IPS-NIHi11 (cell line): Measurements from ENCODE around the gene FAM163B.
A peak's percentile ranks its signal among the peaks of the same experiment; 100 is the strongest.

Experiments
- DNase-seq: peaks from one replicate; pipeline ENCODE4 v3.0.0; 2012; ENCODE audit warnings: mixed read lengths, low spot score

FAM163B gene

DNA sequence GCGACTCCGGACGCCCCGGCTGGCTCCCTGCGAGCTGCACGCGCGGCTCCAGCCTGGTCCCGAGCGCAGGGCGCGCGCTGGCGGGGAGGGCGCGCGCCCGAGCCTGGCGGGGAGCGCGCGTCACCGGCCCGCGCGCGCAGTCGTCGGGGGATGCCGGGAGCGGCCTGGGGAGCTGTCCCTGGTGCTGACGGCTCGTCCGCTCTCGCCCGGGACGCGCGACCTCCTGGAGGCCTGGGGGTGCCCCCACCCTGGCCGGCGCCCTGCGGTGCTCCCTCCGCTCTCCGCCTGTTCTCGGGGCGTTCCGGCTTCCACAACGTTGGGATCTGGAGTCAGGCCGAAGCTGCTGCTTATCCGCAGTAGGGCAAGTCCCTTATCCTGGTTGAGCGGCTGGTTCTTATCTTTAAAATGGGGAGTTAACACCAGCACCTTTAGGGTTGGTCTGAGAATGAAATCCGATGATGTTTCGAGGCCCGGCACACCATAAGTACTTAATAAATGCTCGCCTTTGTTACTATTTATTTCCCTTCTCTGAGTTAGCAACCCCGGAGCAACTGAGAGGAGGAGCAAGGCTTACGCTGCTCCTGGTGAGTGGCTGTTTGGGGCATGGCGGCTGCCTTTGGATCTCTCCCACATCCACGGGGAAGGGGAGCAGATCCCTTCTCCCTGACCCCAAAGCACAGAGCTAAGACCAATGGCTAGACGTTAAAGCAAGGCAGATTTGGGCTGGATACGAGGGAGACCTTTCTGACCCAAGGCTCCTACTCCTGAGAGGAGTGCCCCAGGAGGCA lies at the start of gene FAM163B:
Gene FAM163B (minus strand): TSS at position 79 of the 788 bp plus-strand sequence. CDS start 29,166 bp downstream, outside the sequence.
- peak; percentile 98 for DNase-seq

DNA sequence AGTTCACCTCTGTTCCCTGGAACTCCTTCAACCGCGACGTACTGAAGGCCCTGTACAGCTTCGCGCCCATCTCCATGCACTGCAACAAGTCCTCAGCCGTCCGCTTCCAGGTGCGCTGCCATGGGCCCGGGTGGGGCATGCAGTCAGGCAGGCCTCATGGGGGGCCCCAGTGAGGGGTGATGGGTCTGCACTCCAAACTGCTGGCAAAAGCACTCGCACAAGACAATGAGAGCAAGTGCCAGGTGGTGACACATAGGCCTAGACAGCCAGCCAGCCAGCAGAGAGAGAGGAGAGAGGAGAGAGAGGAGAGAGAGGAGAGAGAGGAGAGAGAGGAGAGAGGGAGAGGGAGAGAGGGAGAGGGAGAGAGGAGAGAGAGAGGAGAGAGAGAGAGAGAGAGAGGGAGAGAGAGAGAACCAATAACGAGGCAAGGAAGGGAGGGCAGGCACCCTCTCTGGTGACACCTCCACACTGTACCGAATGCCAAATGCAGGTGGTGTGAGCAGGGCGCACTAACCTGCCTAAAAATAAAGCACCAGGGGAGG lies 48.0 kb upstream of the FAM163B start:
- no peak for DNase-seq

DNA sequence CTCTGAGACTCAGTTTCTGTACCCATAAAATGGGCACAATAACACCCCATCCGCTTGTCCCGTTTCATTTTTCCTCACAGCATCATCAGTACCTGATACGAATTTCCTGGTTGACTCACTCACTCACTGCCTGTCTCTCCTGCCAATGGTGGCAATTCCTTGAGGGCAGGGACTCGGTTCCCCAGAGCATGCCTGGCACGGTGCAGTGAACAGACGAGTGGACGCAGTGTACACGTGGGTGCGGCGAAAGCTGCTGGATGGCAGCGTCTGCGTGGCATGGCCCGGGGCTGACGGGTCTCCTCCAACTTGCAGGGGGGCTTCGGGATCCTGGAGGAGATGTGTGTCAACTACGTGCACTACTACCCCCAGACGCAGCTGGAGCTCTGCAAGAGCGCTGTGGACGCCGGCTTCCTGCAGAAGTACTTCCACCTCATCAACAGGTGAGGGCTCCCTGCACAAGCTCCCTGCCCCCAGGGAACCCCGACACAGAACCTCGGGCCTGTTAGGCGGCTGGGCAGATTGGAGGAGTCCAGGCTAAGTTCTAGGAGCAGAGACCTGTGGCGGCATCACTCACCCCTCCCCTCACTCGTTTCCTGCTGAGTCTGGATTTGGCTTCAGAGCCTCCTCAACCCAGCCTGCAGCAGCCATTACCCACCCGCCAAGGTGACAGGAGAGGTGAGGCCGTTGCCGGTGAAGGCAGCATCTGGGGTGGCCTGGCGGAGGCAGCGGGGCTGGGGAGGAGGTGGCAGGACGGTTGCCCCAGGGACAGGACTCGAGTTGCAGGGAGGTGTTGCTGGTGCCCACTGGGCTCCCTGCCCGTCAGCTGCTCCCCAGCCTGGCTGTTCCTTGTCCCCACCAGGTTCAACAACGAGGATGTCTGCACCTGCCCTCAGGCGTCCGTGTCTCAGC lies 47.3 kb upstream of the FAM163B start:
- no peak for DNase-seq

DNA sequence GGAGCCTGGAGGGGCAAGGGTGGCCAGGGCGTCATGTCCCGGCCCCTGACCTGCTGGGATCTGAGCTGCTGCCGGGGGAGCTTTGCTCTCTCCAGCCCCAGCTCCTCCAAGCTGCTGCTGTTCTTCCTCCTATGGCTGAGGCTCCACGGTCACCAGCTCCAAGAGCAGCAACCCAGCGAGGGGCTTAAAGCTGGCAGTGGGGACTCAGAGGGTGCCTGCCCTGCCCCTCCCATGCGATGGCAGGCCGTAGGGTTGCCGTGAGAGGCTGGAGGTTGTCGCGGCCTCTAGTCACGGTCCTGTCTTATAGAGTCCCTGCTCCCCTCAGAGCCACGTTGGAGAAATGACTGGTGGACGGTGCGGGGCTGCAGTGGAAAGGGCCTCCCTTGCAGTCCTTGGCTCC lies 46.5 kb upstream of the FAM163B start:
- DNase-seq: no peak

DNA sequence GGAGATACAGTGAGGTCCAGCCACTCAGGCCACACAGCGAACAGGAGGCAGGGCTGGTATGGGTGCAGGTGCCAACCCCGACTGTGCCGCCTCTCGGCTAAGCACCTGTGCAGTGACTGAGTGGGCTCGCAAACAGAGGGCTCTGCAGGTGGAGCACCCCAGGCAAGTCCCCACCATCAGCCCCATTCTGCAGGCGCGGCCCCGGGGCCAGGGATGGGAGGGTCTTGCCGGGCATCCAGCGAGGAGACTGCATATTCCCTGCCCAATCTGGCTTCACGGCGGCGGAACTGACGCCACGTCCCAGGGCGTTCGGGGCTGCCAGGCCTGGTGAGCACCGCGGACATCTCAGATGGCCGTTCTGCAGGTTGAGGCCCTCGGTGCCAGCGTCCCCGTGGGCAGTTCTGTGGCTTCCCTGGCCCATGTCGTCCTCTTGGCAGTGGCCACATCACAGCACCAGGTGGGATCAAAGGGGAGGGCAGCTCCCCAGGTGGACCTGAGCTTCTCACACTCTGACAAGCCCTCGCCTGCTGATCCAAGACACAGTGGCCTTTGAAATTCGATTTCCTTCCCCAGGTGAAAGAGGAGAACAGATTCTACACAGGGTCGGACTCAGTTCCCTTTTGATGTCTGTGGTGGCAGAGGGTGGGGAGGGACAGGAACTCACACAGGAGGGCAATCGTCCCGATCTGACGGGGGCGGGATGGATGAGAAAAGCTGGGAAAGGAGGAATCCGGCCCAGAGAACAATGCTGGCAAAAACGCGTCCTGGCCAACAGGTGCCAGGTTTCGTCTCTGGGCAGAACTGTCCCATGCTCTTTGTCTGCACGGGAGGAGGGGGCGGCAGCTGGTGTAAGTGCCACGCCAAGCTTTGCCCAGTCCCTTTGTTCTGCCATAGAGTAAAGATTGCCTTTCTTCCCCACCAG lies 45.8 kb upstream of the FAM163B start:
- no peak for DNase-seq

DNA sequence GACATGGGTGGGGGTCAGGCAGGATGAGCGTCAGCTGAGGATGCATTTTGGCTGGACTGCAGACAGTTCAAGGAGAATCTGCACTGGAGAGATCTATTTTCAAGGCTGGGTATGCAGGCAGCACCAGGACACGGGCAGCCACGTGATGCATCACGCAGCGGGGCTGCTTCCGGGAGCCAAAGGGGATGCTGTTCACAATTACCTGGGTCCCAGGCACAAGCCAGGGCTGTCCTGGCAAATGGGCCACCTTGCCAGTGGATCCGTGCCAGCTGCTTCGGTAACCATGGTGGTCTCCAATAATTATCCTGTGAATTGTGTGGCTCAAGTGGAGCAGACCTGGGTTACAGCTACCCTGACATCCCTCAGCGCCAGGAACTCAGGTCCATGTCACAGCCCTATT lies 44.4 kb upstream of the FAM163B start:
- DNase-seq: no peak

DNA sequence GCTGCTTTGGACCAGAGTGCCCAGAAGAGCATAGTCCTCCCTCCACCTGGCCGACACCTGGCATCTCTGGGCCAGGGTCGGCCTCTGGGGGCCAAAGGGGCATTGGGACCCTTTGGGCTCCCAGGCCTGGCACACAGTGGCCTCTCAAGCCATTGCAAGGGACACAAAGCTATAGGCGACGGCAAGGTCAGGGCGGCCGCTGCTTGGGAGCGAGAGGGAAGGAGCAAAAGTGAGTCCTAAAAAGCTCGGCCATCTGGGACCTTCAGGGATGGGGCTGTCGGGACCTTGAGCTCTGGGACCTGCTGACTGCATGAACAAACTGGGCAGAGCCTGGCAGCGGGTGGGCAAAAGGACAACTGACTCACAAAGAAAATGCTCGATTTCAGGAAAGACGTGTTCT lies 40.8 kb upstream of the FAM163B start:
- DNase-seq: no peak

DNA sequence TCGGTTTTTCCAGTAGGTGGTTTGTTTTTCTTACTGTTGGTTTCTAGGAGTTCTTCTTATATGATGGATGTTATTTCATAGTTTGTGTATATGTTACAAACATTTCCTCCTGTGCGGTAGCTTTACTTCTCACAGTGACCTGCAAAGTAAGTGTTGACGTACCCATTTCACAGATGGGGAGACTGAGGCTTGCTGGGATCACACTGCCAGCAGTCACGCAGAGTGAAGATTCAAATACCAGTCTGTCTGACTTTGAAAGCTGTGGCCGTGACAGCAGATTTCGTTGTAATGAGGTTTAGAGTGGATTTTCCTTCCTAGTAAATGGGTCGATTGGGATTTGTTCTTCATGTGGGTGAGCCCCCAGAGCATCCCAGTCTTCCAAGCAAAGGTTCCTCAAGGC lies 40.0 kb upstream of the FAM163B start:
- no peak for DNase-seq

DNA sequence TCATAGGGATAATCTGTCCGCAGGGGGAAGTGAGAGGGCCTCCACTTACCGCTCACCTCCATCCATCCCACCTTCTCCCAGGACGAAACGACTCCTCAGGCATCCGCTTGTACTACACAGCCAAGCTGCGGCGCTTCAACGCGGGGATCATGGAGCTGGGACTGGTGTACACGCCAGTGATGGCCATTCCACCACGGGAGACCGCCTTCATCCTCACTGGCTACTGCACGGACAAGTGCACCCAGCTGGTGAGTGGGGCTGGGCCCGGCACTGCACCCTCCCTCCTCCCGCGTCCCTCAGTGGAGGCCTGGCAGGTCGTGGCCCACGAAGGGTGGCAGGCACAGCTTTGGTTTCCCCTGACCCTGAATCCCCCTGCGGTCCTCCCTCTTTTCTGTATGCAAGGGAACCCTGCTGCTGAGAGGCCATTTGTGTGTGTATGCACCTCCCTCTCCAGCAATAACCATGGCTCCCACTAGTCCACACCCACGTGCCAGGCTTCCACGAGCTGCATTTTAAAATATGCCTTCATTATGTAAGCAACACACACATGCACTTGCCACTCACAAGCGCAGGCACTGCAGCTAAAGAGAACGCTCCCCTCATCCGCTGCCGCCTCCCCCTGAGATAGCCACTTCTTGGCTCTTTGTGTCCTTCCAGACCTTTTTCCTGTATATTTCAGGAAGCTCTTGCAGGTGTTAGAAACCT lies 38.7 kb upstream of the FAM163B start:
- DNase-seq: no peak

DNA sequence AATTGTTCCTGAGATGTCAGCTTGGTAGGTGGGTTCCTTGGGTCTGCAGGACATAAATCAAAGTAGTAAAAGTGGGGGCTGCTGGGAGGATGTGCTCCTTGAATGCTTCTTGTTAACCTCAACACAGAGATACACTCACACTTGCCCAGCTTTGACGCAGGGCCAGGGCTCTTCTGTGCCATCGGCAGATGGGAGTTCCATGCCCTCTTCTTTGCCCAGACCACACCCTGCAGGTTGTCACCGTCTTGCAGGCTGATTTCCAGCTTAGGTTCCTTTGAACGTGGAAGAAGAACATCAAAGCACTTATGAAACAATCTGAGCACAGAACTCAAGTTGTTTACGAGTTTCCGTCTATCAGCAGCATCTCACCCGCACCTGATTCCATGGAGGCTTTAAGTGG lies 38.0 kb upstream of the FAM163B start:
- no peak for DNase-seq

DNA sequence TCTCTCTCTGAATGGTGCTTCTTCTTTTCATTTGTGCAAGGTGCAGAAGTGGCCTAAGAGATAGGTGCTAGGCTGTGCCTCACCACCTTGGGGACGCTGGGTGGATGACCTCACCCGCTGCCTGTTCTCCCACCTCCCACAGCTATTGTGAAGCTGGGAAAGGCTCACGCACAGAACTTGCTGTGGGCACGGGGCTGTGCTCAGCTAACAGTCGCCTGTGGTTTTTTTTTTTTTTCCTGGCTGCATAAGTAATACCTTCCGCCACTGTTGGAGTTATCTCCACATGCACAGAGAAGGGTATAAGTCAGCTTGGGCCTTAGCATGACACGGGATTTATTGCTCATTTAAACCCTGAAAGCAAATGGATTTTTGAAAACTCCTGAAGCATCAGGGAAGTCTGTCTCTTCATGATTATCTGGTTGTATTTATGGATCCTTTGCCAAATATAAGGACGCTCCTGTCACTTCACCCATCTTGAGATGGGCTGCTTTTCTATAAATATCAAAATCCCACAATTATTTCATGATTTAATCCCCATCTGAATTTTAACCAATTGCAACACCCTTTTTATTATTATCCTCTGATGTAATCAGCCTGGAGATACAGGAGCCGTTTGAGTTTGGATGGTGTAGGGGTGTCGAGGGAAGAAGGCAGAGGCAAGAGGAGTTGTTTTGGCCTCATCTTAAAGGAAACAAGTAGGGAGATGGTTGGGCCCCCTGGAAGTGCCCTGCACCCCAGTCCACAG lies 36.0 kb upstream of the FAM163B start:
- no peak for DNase-seq

DNA sequence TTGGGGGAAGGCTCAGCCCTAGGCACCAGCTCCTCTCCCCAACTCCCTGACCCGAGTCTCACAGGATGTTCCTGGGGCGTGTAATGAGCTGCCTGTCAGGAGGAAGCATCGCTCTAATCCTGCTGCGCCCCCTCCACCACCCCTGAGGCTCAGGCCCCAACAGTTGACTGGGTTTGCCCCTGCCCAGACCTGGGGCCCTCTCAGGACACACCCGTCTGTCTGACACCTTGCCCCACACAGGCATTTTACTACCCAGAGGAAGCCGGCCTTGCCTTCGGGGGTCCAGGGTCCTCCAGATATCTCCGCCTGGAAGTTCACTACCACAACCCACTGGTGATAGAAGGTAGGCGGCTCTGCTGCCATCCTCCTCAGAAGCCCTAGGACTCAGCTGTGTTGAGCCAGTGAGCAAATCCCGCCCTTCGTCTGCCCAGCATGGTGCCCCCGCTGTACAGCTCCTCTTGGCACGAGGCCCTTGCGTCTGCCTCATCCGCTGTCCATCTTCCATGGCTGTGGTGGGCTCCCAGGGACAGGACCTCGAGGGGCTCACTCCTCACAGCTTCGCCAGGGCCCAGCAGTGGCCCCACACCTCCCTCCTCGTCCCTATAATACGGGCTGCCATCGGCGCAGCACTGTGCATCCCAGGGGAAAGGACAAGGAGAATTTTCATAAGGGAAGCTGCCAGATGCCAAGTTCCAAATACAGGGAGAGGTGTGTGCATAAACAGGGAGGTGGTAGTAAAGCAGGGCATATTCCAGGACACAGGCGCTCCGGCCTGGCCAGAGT lies 35.0 kb upstream of the FAM163B start:
- DNase-seq: no peak

DNA sequence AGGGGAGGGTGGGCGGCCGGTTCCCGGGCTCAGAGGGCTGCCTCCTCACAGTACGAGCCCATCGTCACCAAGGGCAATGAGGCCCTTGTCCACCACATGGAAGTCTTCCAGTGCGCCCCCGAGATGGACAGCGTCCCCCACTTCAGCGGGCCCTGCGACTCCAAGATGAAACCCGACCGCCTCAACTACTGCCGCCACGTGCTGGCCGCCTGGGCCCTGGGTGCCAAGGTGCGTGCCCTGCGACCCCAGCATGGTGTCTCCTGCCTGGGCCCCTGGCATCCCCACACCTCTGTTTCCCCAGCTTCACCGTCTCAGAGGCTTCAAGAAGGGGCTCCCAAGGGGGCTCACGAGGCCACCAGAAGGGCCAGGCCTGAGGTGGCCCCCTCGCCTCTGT lies 34.2 kb upstream of the FAM163B start:
- no peak for DNase-seq

DNA sequence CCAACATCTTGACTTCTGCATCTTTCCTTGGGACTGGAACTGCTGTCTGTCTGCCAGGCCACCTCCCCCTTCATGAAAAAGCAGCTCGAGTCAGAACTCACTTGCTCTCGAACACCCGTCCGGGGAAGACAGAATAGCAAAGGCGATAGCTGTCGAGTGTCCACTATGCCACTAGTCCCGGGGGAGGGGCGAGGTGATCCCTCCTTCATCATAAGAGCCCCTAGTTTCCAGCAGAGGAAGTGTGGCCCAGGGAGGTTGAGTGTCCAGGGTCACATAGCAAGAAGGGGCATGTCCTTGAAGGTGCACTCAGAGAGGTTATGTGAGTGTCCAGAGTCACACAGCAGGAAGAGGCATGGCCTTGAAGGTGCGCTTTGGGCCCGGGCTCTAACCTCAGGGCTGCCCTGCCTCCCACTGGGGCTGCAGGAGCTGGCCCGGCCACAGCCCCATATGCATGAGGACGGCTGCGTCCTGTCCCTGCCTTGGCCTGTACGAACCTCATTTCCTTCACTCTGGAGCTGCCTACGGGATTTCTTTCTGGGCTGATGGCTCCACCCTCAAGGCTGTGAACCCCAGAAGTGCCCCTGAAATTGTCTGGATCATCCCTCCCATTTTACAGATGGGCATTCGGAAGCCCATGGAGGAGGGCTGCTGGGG lies 33.6 kb upstream of the FAM163B start:
- DNase-seq: no peak

DNA sequence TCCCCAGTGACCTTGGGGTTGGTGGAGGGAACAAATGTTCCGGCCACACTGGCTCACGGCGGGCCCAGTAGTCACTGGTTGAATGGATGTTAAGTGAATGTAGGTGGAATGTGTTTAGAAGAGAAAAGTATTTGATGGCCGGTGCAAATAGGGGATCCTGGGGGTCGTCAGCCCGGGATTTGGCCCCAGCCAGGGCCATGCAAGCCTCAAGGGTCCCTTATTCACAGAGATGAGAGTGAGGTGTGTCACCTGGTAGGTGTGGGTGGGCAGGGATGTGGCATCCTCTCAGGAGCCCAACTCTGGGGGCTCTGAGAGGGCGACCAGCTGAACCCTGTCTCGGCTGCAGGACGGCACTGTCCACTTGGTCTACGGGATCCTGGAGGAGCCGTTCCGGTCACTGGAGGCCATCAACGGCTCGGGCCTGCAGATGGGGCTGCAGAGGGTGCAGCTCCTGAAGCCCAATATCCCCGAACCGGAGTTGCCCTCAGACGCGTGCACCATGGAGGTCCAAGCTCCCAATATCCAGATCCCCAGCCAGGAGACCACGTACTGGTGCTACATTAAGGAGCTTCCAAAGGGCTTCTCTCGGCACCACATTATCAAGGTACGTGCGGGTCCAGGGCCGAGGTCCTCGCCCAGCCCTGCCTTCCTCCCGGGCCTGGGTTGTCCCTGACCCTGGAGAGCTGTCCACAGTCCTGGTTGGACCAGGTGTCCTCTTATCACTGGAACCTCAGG lies 32.8 kb upstream of the FAM163B start:
- no peak for DNase-seq

DNA sequence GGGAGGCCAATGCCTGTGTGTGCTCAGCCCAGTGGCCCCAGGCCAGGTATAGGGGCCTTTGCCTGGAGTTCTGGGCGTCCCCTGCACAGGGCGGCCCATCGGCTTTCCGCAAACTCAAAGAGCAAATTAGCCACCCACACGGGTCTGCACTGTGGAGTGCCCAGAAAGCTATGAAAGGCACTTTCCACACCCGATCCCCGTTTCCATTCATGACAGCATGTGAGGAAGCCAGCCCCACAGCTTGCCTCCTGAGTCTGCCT lies 32.1 kb upstream of the FAM163B start:
- no peak for DNase-seq

DNA sequence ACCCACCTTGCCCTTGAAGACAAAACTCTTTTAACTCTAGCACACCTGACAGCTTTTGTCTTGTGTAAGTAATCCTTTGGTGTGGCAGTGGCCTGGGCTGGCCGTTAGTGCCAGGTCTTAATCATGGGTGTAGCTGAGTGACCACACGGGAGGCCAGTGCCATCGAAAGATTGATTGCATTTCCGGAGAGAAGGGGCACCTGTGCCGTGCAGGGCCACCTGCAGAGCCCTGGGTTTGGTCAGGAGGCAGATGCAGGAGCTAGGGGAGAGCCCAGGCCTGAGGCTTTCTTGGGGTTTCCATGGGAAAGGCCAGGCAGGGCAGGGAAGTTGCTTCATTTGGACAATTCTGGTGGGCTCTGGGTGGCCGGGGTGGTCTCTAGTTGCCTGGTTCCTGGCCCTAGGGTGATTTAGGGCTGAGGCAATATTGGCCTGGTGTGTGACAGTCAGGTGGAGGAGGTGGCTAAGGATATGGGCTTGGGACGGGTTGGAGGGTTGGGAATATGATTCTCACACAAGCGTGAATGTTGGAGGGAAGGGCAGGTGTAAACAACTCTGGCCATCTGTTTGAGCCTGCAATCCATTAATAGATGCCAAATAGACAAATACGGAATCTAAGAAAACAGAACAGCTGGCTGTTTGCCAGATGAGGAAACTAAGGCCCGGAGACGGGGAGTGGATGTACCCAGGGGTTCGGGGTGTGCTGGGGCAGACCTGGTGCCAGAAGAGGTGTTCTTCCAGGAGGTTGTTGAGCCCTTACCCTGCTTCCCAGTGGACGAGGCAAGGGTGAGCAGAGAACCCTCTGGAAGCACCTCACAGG lies 31.6 kb upstream of the FAM163B start:
- no peak for DNase-seq

DNA sequence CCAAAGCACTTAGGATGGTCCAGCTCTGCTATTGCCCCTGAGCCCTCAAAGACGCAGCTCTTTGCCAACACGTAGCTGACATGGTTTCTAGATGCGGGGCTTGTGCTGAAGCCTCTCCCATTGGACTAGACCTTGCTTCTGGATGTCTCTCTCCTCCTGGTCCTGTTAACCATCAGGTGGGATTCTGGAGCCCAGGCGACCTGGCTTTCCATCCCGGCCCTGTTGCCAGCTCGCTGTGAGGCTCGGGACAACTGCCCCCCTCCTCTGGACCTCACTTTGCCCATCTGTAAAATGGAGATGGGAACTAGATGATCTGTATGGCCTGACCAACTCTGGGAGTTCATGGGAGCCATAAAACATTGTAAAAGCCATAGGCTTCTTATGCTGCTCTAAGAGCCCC lies 31.0 kb upstream of the FAM163B start:
- no peak for DNase-seq
